ENCODE data around the gene KRTAP5-3.

Gene KRTAP5-3

DNA sequence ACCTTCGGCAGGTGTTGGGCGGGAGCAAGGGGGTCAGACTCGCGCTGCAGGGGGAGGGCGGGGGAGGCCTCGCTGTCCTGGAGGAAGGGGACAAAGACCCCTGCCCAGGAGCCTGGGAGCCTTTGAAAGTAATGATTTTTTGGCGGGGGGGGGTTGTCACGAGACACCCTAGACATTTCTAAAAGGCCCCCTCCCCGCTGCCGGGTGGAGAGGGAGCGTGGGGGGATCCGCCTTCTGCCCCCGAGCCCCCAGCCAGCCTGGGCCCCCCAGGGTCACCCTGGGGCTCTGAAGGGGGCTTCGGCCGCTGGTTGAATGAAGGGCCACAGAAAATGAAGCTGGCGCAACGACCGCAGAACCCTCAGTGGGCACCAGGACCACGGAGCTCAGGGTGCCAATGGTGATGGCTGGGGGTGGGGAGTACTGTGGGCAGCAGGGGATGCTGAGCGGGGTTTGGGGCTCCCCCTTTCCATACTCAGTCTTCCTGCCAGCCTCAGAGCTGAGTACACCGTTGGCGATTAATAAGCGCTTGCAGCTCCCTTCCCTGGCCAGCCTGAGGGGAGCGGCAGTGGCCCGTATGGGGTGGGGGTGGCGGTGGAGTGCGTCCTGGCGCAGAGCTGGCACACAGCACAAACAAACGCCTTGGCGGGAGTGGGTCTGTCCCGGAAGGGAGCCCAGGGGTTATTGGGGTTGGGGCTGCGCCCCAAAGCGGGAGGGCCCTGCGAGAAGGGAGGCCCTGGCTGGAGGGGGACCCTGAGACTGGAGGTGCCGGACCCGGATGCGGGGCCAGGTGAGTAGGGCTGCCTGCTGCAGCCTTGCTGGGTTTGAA is 35.0 kb downstream of the KRTAP5-3 start:
- H3K36me3 ChIP-seq (ENCODE audit: control insufficient read depth in 5 of 5, insufficient read depth in 5 of 5, low read length in 5 of 5): peaks cover 0 to 8% (median 0%) of the 10 kb centered on the region in 5 donors
- no peaks in the 10 kb centered on the region for H3K27me3 ChIP-seq (ENCODE audit: control insufficient read depth in 5 of 5, insufficient read depth in 4 of 5, low read length in 5 of 5)
- H3K9ac ChIP-seq (ENCODE audit: low read length in 5 of 5): peak overlapping the region in 2 of 5 donors; percentile 38 to 45
- H3K4me1 ChIP-seq (ENCODE audit: control insufficient read depth in 5 of 5, insufficient read depth in 5 of 5, low read length in 5 of 5): peaks cover 2 to 48% (median 40%) of the 10 kb centered on the region in 5 donors
- H3K9me3 ChIP-seq (ENCODE audit: control insufficient read depth in 5 of 5, low read length in 5 of 5): peaks cover 0 to 5% (median 3%) of the 10 kb centered on the region in 5 donors
- H3K27ac ChIP-seq (ENCODE audit: low read depth, low read length): no peak overlapping the region
- H3K4me3 ChIP-seq (ENCODE audit: low read depth in 1 of 5, low read length in 5 of 5): peak overlapping the region in 2 of 5 donors; percentile 22 to 49

DNA sequence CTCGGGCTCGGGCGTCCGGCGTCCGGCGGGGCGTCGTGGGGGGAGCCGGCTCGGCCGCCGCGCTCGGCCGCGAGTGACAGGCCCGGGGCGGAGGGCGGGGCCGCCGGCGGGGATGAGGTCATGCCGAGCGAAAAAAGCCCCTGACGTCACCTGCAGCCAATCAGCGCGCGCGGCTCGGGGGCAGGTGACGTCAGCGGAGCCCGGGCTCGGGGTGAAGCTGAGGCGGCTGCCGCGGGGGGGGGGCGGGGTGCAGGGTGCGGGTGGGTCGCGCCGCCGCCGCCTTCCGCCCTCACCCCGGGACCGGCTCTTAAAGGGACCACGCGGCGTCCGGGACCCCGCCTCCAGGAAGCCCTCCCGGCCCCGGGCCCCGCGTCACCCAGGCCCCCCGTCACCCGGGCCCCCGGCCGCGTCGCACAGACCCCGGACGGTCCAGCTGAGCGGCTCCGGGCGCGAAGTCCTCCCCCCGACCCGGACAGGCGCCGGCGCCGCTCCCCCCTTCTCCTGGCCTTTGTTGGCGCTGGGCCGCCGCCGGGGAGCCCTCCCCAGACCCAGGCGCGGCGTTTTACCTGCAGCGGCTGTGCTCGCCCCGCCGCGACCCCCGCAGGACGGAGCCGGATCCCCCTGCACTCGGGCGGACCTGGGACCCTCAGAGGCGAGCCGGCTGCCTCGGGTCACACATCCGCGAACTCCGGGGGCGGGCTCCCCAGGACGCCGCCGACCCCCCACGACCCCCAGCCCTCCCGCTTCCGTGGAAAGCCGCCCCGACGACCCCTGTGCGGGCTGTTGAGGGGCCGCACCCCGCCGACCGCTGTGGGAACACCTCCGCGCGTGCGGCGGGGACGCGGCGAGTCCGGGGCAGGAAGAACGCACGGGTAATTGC is 35.8 kb downstream of the KRTAP5-3 start, which contains the start of gene DUSP8:
Gene DUSP8 (minus strand): TSS at position 75 of the 880 bp plus-strand sequence. CDS start 6,445 bp downstream, outside the sequence.
- Histone ChIP-seq H3K4me3 (ENCODE audit: low read depth in 1 of 5, low read length in 5 of 5) (peak within 1 kb of the TSS in 4 of 5 donors; percentile 57 to 74 (median 64)), H3K27me3 (ENCODE audit: control insufficient read depth in 5 of 5, insufficient read depth in 4 of 5, low read length in 5 of 5) (no peaks in the 10 kb centered on the region), H3K27ac (ENCODE audit: low read depth, low read length) (no peak within 1 kb of the TSS), H3K9me3 (ENCODE audit: control insufficient read depth in 5 of 5, low read length in 5 of 5) (no peaks in the 10 kb centered on the region), H3K4me1 (ENCODE audit: control insufficient read depth in 5 of 5, insufficient read depth in 5 of 5, low read length in 5 of 5) (peaks cover 2 to 48% (median 42%) of the 10 kb centered on the region in 5 donors), H3K9ac (ENCODE audit: low read length in 5 of 5) (peak within 1 kb of the TSS in 4 of 5 donors; percentile 64 to 84 (median 66)), H3K36me3 (ENCODE audit: control insufficient read depth in 5 of 5, insufficient read depth in 5 of 5, low read length in 5 of 5) (peaks cover 0 to 8% (median 0%) of the 10 kb centered on the region in 5 donors)

DNA sequence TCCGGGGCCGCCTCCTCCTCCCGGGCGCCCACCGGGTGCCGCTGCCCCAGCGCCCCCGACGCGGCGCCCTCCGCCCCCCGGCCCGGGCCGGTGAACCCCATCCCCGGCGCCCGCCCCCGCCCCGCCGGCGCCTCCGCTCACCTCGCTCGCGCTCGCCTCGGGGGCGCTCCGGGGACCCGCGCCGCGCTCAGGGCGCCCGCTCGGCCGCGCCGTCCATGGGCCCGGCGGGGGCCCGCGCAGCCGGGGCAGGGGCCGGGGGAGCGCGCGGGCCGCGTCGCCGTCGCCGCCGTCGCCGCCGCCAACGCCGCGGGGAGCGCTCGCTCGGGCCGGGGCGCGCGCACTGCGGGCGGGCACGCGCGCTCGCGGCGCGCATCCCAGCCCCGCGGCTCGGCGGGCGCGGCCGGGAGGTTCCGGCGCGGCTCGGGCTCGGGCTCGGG is 36.5 kb downstream of the KRTAP5-3 start:
- no peaks in the 10 kb centered on the region for H3K9me3 ChIP-seq (ENCODE audit: control insufficient read depth in 5 of 5, low read length in 5 of 5)
- H3K4me1 ChIP-seq (ENCODE audit: control insufficient read depth in 5 of 5, insufficient read depth in 5 of 5, low read length in 5 of 5): peaks cover 2 to 48% (median 43%) of the 10 kb centered on the region in 5 donors
- peaks cover 0 to 8% (median 0%) of the 10 kb centered on the region in 5 donors for H3K36me3 ChIP-seq (ENCODE audit: control insufficient read depth in 5 of 5, insufficient read depth in 5 of 5, low read length in 5 of 5)
- H3K27me3 ChIP-seq (ENCODE audit: control insufficient read depth in 5 of 5, insufficient read depth in 4 of 5, low read length in 5 of 5): no peaks in the 10 kb centered on the region
- H3K9ac ChIP-seq (ENCODE audit: low read length in 5 of 5): peak overlapping the region in 2 of 5 donors; percentile 64 to 67
- H3K27ac ChIP-seq (ENCODE audit: low read depth, low read length): no peak overlapping the region
- H3K4me3 ChIP-seq (ENCODE audit: low read depth in 1 of 5, low read length in 5 of 5): peak overlapping the region in 4 of 5 donors; percentile 57 to 74 (median 64)

DNA sequence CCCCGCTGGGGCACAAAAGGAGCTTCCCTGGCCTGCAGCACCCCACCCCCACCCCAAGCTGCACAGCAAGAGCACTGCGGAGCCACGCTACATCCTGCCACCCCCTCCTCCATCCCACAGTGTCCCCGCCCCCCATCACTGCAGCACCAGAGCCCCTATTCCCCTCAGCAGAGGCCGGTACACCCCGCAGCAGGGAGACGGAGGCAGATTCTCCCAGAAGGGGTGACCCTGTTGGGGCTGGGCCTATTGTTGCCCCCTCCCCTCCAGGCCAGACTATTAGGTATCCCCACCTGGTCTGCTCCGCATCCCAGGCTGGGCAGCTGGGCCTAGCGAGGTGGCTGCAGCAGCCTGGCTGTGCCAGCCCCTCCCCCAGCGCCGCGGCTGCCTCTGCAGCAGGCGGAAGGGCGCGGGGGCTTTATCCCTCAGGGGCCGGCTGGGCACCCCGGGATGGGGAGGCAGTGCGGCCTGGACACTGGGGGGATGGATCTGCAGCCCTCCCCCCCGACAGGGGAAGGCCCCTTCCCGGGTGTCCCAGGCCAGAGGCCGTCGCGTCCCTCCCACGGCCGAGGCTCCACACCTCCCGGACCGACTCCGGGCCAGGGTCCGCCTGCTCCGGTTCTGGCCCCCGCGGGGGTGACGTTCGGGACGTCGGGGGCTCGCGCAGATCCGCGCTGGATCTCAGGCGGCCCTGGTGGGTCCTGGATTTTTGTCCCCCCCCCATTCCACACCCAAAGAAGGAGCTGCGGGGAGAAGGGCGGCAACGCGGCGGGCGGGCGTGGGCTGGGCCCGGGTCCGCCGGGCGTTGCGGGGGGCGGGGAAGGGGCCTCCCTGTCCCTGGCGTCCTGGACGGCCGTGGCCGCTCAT is 37.1 kb downstream of the KRTAP5-3 start:
- H3K27ac ChIP-seq (ENCODE audit: low read depth, low read length): no peak overlapping the region
- H3K4me1 ChIP-seq (ENCODE audit: control insufficient read depth in 5 of 5, insufficient read depth in 5 of 5, low read length in 5 of 5): peaks cover 2 to 48% (median 43%) of the 10 kb centered on the region in 5 donors
- no peaks in the 10 kb centered on the region for H3K9me3 ChIP-seq (ENCODE audit: control insufficient read depth in 5 of 5, low read length in 5 of 5)
- peak overlapping the region in 4 of 5 donors; percentile 64 to 84 (median 66) for H3K9ac ChIP-seq (ENCODE audit: low read length in 5 of 5)
- H3K27me3 ChIP-seq (ENCODE audit: control insufficient read depth in 5 of 5, insufficient read depth in 4 of 5, low read length in 5 of 5): no peaks in the 10 kb centered on the region
- peaks cover 0 to 8% (median 0%) of the 10 kb centered on the region in 5 donors for H3K36me3 ChIP-seq (ENCODE audit: control insufficient read depth in 5 of 5, insufficient read depth in 5 of 5, low read length in 5 of 5)
- peak overlapping the region in 4 of 5 donors; percentile 57 to 74 (median 64) for H3K4me3 ChIP-seq (ENCODE audit: low read depth in 1 of 5, low read length in 5 of 5)

DNA sequence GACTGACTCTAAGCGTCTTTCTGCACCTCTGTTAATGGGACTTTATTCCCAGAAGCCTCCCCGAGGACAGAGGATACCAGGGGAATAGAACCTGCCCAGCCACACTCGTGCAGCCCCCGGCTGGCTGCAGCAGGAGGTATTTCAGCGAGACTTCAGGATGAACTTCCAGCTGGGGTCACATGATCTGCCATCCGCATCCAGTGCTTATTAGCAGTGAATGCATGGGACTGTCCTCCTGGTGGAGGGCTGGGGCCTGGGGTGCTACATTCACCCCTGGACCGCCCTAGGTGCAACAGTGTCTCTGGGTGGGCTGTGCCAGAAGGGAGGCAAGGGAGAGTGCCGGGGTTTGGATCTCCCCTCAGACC is 37.8 kb downstream of the KRTAP5-3 start:
- H3K9ac ChIP-seq (ENCODE audit: low read length in 5 of 5): peak overlapping the region in 3 of 5 donors; percentile 2 to 84 (median 26)
- no peaks in the 10 kb centered on the region for H3K9me3 ChIP-seq (ENCODE audit: control insufficient read depth in 5 of 5, low read length in 5 of 5)
- no peak overlapping the region for H3K27ac ChIP-seq (ENCODE audit: low read depth, low read length)
- H3K36me3 ChIP-seq (ENCODE audit: control insufficient read depth in 5 of 5, insufficient read depth in 5 of 5, low read length in 5 of 5): peaks cover 0 to 11% (median 1%) of the 10 kb centered on the region in 5 donors
- H3K4me3 ChIP-seq (ENCODE audit: low read depth in 1 of 5, low read length in 5 of 5): peak overlapping the region in 4 of 5 donors; percentile 32 to 74 (median 64)
- H3K27me3 ChIP-seq (ENCODE audit: control insufficient read depth in 5 of 5, insufficient read depth in 4 of 5, low read length in 5 of 5): no peaks in the 10 kb centered on the region
- peaks cover 2 to 49% (median 43%) of the 10 kb centered on the region in 5 donors for H3K4me1 ChIP-seq (ENCODE audit: control insufficient read depth in 5 of 5, insufficient read depth in 5 of 5, low read length in 5 of 5)

GRCh38 chr11:1570001-1570453 is 38.2 kb downstream of the KRTAP5-3 start:
- peak overlapping the region in 1 of 5 donors; percentile 74 for H3K4me3 ChIP-seq (ENCODE audit: low read depth in 1 of 5, low read length in 5 of 5)
- no peaks in the 10 kb centered on the region for H3K27me3 ChIP-seq (ENCODE audit: control insufficient read depth in 5 of 5, insufficient read depth in 4 of 5, low read length in 5 of 5)
- H3K9me3 ChIP-seq (ENCODE audit: control insufficient read depth in 5 of 5, low read length in 5 of 5): no peaks in the 10 kb centered on the region
- H3K27ac ChIP-seq (ENCODE audit: low read depth, low read length): no peak overlapping the region
- peak overlapping the region in 1 of 5 donors; percentile 2 for H3K9ac ChIP-seq (ENCODE audit: low read length in 5 of 5)
- peaks cover 2 to 54% (median 44%) of the 10 kb centered on the region in 5 donors for H3K4me1 ChIP-seq (ENCODE audit: control insufficient read depth in 5 of 5, insufficient read depth in 5 of 5, low read length in 5 of 5)
- peaks cover 0 to 16% (median 4%) of the 10 kb centered on the region in 5 donors for H3K36me3 ChIP-seq (ENCODE audit: control insufficient read depth in 5 of 5, insufficient read depth in 5 of 5, low read length in 5 of 5)

- no peak overlapping the region for H3K4me3 ChIP-seq (ENCODE audit: low read depth in 1 of 5, low read length in 5 of 5)
- H3K9me3 ChIP-seq (ENCODE audit: control insufficient read depth in 5 of 5, low read length in 5 of 5): no peaks in the 10 kb centered on the region
- no peaks in the 10 kb centered on the region for H3K27me3 ChIP-seq (ENCODE audit: control insufficient read depth in 5 of 5, insufficient read depth in 4 of 5, low read length in 5 of 5)
- H3K9ac ChIP-seq (ENCODE audit: low read length in 5 of 5): no peak overlapping the region
- no peak overlapping the region for H3K27ac ChIP-seq (ENCODE audit: low read depth, low read length)
- H3K4me1 ChIP-seq (ENCODE audit: control insufficient read depth in 5 of 5, insufficient read depth in 5 of 5, low read length in 5 of 5): peaks cover 2 to 59% (median 45%) of the 10 kb centered on the region in 5 donors
- H3K36me3 ChIP-seq (ENCODE audit: control insufficient read depth in 5 of 5, insufficient read depth in 5 of 5, low read length in 5 of 5): peaks cover 0 to 19% (median 4%) of the 10 kb centered on the region in 5 donors
Measured at GRCh38 chr11:1569251-1569780, 38.9 kb downstream of the KRTAP5-3 start.

GRCh38 chr11:1568441-1568911 is 39.8 kb downstream of the KRTAP5-3 start:
- Histone ChIP-seq H3K27ac (ENCODE audit: low read depth, low read length) (no peak overlapping the region), H3K4me3 (ENCODE audit: low read depth in 1 of 5, low read length in 5 of 5) (no peak overlapping the region)

More at GRCh38 chr11:1568441-1568911, 39.8 kb downstream of the KRTAP5-3 start:
- Histone ChIP-seq H3K9ac (ENCODE audit: low read length in 5 of 5) (no peak overlapping the region), H3K36me3 (ENCODE audit: control insufficient read depth in 5 of 5, insufficient read depth in 5 of 5, low read length in 5 of 5) (peaks cover 0 to 26% (median 7%) of the 10 kb centered on the region in 5 donors), H3K27me3 (ENCODE audit: control insufficient read depth in 5 of 5, insufficient read depth in 4 of 5, low read length in 5 of 5) (no peaks in the 10 kb centered on the region), H3K4me1 (ENCODE audit: control insufficient read depth in 5 of 5, insufficient read depth in 5 of 5, low read length in 5 of 5) (peaks cover 2 to 58% (median 37%) of the 10 kb centered on the region in 5 donors), H3K9me3 (ENCODE audit: control insufficient read depth in 5 of 5, low read length in 5 of 5) (no peaks in the 10 kb centered on the region)
